A549 (cell line): ENCODE data around the gene CC2D1B.

Experiments used
- CEBPB ChIP-seq, 2 experiments: fragments of >200 bp in 1 of 2; sonication (Bioruptor Twin) in 1 of 2; formaldehyde crosslinking in 1 of 2; IDR thresholded peaks; 2 replicates each; pipeline ENCODE4 v1.6.1; 2012 to 2016
- EP300 ChIP-seq, 2 experiments: fragments of >200 bp; sonication (Bioruptor Twin); formaldehyde crosslinking; IDR thresholded peaks; 2 replicates in 1 of 2; 3 replicates in 1 of 2; pipeline ENCODE4 v1.6.1; 2016 to 2017
- GATA3 ChIP-seq: IDR thresholded peaks from 2 replicates; pipeline ENCODE4 v1.6.1; 2012; ENCODE audit warnings: borderline replicate concordance
- HOXA7 ChIP-seq: fragments of 250-450 bp; sonication (Bioruptor Pico); IDR thresholded peaks from 2 replicates; pipeline ENCODE4 v1.5.0; 2020; ENCODE audit warnings: mild to moderate bottlenecking, moderate library complexity
- KDM1A ChIP-seq: fragments of 200-600 bp; sonication (generic); IDR thresholded peaks from 2 replicates; pipeline ENCODE4 v1.6.1; 2016; ENCODE audit warnings: low read depth, mild to moderate bottlenecking
- NFE2L2 ChIP-seq: fragments of 150-350 bp; conservative IDR thresholded peaks from 2 replicates; pipeline ENCODE4 v1.6.1; 2014; ENCODE audit warnings: low read length
- RARB ChIP-seq: fragments of 250-450 bp; sonication (Bioruptor Pico); IDR thresholded peaks from 2 replicates; pipeline ENCODE4 v1.8.0; 2021; ENCODE audit warnings: mild to moderate bottlenecking, moderate library complexity
- RFX5 ChIP-seq: fragments of 450-650 bp; IDR thresholded peaks from 2 replicates; pipeline ENCODE4 v1.7.1; 2014; ENCODE audit warnings: antibody characterized with exemption, mild to moderate bottlenecking, moderate library complexity
- SMC3 ChIP-seq: fragments of >200 bp; sonication (Bioruptor Twin); formaldehyde crosslinking; IDR thresholded peaks from 3 replicates; pipeline ENCODE4 v1.6.1; 2018; ENCODE audit warnings: inconsistent platforms
- SREBF2 ChIP-seq: fragments of 450-650 bp; IDR thresholded peaks from 2 replicates; pipeline ENCODE4 v1.6.1; 2014; ENCODE audit warnings: mild to moderate bottlenecking, moderate library complexity
- ZC3H11A ChIP-seq: fragments of 450-650 bp; IDR thresholded peaks from 2 replicates; pipeline ENCODE4 v1.6.1; 2014; ENCODE audit warnings: antibody characterized with exemption, mild to moderate bottlenecking
- TF ChIP-seq, protein P1 (sequence below): fragments of >200 bp; sonication (Bioruptor Twin); formaldehyde crosslinking; IDR thresholded peaks from 3 replicates; pipeline ENCODE4 v1.5.1; 2016

DNA sequence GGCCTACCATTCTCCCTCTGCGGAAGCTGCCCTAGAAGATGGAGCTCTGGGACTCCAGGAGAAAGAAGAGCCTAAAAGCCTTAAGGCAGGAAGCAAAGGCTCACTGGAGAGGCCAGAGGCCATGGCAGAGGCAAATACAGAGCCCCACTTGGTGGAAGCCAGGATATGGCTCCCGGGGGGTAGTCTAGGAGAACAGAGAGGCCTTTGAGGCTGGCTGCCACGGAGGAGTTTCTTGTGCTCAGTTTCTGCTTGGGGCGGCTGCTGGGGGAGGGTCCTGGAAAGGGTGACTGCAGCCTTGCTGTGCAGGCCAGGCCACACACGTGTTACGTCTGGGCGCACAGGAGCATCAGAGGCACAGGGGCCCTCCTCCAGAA, 5.4 kb downstream of the CC2D1B start:
- TF ChIP-seq, protein P1, sequence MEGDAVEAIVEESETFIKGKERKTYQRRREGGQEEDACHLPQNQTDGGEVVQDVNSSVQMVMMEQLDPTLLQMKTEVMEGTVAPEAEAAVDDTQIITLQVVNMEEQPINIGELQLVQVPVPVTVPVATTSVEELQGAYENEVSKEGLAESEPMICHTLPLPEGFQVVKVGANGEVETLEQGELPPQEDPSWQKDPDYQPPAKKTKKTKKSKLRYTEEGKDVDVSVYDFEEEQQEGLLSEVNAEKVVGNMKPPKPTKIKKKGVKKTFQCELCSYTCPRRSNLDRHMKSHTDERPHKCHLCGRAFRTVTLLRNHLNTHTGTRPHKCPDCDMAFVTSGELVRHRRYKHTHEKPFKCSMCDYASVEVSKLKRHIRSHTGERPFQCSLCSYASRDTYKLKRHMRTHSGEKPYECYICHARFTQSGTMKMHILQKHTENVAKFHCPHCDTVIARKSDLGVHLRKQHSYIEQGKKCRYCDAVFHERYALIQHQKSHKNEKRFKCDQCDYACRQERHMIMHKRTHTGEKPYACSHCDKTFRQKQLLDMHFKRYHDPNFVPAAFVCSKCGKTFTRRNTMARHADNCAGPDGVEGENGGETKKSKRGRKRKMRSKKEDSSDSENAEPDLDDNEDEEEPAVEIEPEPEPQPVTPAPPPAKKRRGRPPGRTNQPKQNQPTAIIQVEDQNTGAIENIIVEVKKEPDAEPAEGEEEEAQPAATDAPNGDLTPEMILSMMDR: no peak
- TF ChIP-seq SMC3 (no peak), CEBPB (IDR thresholded peaks at IDR 0.05) (no peak), ZC3H11A (no peak), HOXA7 (CRISPR knock-in tag) (no peak), SREBF2 (no peak), NFE2L2 (no peak), RARB (CRISPR knock-in tag) (no peak), GATA3 (no peak), EP300 (IDR thresholded peaks at IDR 0.05) (no peak), KDM1A (no peak), RFX5 (no peak)
